HG02840 (cell line): ENCODE measurements around the gene PDHX.
"Not testable (repeated sequence)": the region's sequence is repeated elsewhere in the genome, so short reads cannot be mapped to it uniquely, and the experiment has no call there.

Experiments
- ATAC-seq: cut with Tn5 transposase; IDR thresholded peaks from one replicate; pipeline ENCODE4 v1.9.1; 2021; ENCODE audit warnings: mild to moderate bottlenecking, moderate library complexity, moderate number of reproducible peaks; ENCODE audit not compliant: unreplicated experiment, low FRiP score

The PDHX gene

DNA sequence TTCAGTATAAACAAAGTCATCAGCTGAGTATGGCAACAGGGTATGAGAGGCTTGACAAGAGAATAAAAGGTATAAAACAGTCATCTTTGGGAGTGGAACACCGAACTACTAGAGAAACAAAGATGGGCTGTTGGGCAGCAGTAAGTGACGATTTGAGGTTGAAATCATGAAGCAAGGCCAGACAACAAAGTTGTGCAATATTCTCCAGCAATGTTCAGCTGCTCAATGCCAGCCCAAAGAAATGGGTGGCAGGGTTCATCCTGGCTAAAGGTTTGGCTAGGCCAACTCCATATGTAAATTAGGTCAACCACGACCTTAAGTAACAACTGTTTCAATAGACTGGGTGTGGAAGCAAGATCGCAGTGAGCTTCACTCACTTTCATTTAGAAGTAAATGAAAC lies 6.5 kb upstream of the PDHX start:
- no peak for ATAC-seq

DNA sequence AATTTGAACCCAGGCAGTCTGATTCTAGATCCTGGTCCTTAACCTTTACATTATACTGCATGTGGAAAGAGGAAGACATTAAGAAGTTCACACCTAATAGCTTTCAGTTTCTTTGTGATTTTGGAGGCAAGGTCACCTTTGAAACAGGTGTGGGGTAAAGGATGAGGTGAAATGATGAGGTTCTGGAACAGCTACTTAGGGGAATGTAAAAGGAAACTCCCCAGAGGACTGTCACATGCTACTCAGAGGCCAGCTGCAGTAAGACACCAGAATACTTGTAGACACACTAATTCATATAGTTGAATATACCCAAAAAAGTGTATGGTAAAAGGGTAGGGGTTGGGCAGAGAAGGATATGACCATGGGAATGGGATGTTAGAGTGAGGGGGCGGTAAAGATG lies 5.6 kb upstream of the PDHX start:
- no peak for ATAC-seq

DNA sequence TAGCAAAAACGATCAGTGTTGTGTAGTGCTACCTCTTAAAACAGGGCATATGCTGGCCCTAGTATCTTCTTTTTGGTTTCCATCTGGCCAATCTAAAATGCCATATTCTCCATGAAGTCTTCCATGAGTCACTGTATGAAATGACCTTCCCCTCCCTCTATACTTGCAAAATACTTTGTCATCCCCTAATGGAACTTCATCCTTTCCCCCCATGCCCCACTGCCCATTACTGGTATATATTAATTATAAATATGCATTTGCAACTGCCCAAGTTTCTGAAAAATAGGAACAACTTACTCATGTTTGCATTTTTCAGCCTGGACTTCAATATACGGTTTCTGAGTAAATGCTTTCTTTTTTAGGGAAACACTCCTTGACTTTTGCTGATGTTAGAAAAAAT lies 4.7 kb upstream of the PDHX start:
- ATAC-seq, result no peak

DNA sequence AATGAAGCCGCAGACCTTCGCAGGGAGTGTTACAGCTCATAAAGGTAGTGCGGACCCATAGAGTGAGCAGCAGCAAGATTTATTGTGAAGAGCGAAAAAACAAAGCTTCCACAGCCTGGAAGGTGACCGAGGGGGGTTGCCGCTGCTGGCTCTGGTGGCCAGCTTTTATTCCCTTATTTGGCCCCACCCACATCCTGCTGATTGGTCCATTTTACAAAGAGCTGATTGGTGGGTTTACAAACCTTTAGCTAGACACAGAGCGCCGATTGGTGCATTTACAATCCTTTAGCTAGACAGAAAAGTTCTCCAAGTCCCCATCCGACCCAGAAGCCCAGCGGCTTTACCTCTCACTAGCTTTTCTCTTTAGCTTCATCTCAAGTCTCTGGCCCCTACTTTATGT lies 2.9 kb upstream of the PDHX start:
- ATAC-seq, result not testable (repeated sequence)

DNA sequence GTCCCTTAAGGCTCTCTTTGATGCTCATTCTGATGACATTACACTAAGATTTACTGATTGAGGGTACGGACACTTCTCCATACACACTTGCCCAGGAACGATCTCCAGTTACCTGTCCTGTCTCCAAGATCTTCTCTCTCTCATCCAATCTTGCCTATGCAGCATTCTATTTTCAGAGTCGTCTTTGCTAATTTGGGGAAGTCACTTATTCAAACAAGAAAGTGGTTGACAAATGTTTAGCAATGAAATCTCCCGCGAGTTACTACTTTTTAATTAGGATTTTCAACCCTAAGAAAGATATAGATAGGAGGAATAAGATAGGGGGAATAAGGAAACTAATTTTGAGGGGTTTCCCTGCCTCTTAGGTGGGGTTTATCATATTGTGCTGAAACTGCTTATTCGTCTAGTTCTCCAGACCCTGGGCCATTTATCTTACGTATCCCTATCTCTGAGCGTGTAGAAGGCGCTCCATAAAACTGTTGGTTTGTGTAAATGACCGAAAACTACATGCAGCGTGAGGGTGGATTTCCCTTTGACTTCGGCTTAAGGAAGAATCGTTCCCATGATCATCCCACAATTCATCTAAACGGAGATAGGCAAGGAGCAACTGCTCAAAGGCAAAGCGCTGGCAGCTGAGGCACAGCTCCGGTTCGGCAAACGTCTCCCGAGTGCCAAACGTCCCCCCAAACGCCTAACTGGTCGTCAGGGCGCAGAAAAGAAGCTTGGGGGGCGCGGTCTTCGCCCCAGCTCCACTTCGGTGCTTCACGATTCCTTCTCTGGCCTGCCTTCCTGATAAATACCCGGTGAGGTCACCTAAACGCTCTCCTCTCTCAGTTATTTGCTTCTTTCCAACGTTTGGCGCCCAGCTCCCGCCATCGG lies 1.0 kb upstream of the PDHX start:
- peak; percentile 19 for ATAC-seq

DNA sequence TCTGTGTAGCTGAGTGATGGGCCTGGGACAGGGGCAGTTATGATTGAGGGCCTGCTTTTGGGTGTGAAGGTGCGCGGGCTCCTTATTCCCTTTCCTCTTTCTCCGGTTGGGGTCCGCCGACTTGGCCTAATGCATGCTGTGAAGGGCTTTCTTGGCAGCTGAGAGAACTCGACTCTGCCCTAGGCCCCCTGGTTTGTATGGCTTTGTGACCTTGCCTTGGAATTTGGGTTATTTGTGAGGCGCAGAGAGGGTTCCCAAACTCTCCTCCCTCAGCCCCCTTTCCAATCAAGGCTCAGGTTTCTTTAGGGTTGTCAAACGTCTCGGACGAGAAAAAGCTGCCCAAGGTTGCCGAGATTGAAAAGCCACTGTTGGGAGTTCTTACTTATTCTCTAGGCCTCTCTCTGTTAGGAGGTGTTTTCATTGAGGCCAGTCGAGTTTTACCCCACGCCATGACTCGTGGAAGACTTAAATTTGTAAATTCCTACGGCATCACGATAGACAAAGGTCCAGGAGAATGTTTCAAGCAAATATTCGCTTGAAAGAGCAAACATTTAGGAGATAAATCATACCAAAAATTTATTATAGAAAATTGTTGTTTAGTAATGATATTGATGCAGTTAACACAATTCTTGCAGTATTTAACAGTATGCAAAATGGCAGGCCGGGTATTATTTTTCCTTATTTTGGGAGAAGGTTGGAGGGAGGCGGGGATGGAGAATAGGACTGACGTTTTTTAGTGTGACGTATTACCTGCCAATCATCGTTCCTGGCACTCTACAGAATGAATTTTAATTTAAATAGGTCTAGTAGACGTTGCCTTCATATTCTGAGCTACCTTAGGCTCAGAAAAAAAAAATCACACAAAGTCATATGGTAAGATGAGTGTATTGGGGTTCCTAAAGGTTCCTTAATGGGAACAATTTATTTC lies 689 bp downstream of the PDHX start:
- no peak for ATAC-seq

DNA sequence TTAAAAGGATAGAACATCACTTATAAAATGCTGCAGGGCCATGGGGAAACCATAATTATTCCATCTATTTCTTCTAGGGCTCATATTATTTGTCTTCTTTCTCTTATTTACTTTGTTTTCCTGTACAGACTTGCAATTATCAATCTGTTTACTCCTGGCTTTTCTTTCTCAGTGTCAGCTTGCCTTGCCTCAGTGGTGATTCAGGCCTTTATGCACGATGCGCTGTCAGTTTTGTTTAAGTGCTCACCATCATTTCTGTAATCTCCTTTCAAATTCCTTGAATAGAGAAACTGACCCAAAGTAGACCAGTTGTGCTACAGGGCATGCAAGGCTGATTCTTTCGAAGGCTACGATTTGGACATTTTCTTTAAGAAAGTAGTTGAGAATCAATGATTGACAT lies 4.7 kb downstream of the PDHX start:
- ATAC-seq, result no peak

DNA sequence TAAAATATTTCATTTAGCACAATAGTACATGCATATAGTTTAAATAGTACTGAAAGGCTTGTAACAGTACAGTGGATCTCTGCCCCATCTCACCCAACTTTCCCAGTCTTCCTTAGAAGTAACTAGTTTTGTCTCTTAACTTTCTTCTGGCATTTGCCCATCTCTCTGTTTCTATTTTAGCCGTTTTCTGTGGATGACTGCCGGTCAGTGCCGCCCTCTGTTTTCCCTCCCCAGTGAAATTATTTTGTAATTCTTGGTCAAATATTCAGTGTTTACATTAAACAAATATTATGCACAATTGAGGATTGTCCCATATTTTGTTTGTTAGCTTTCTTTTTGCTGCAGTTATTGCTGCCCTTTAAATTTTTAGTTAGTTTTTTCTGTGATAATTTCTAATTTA lies 8.3 kb downstream of the PDHX start:
- no peak for ATAC-seq

DNA sequence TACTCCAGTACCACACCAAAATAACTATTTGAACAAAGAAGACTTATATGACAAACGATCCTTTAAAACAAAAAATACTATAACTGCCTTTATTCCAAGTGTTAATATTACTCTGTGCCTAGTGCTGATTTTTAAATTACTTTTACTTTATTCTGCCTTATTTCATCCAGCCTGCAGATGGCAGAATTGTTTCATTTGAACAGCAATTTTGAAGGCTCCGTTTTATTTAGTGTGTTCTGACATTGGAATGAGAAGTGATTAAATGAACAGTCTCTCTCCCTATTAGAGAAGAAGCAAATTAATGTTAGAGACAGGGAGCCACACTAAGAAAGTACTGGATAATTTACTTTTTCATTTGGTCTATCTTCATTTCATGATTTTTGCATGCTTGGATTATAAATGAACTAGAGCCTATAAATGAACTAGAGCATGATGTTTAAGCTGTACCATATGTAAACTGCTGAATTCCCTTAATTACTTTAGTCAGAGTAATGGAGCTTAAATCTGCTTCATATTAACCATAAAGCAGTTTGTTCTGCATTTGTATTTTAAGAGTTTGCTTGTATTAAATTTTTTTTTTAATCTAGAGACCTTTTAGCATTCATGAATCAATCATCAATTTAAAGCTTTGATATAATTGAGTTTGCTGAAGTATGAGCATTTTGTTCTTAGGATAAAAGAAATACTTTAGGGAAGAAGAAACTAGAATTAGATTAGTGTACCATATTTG lies 9.8 kb downstream of the PDHX start:
- ATAC-seq, result no peak

DNA sequence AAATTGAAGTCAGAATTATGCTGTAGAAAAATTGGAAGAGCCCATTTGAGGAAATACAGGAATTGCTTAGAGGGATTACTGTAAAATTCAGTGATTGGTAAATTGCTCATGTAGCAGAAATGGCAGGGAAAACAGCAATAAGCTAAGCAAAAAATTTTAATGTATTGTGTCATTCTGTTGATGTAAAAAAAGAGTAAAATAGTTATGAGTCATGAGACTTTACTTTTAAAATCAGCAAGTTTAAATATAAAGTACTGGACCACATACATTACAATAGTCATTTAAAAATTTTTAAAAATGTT lies 10.4 kb downstream of the PDHX start:
- no peak for ATAC-seq

DNA sequence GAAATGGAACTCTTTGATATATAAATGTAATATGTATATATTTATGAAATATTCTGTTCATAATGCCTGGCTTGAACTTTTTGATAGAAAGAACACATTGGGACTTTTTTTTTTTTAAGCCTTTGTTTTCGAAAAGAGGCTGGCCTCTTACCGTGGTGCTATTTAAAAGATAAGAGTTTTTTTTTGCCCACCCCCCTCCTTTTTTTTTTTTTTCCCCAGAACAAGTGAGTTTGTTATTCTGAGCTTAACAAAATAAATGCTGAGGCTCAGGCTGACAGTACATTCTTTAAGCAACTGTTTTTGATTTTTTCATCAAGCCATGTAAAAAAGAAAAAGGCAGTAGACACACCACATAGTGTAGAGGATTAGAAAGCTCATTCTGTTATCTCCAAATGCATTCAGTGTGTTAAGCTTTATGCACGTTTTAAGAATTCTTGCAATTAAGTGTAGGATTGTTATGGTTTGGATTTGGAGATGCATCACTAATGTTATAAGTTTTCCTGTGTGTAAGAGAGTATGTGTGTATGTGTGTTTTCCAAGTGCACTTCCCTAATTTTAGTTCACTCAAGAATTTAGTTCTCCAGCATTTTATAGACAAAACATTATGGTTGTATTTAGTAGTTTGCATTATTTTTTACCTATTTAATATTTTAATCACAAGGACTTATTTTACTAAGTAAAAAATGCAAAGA lies 12.0 kb downstream of the PDHX start:
- ATAC-seq, result no peak

DNA sequence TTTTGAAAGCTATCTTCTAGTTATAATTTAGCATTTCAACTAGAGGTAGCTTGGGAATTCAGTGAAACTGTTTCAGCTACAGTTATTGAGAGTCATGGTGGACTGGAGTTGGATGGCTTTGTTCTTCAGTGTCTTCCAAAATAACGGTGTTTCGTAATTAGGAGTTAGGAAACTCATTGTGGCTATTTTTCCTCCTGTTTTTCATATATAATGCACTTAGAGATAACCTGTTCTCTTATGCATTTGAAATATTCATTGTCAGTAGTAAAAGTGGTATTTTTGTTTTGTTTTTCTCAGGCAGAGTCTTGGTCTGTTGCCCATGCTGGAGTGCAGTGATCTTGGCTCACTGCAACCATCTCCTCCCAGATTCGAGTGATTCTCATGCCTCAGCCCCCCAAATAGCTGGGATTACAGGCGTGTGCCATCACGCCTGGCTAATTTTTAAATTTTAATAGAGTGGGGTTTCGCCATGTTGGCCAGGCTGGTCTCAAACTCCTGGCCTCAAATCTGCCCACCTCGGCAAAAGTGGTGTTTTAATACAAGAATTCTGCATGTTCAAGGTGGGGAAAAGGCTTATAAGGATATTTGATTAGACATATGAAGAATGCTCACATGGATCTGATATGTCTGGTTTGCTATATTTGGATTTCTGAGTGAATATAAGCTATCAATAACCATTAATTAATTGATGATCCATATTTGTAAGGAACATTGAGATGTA lies 12.7 kb downstream of the PDHX start:
- ATAC-seq, result no peak

DNA sequence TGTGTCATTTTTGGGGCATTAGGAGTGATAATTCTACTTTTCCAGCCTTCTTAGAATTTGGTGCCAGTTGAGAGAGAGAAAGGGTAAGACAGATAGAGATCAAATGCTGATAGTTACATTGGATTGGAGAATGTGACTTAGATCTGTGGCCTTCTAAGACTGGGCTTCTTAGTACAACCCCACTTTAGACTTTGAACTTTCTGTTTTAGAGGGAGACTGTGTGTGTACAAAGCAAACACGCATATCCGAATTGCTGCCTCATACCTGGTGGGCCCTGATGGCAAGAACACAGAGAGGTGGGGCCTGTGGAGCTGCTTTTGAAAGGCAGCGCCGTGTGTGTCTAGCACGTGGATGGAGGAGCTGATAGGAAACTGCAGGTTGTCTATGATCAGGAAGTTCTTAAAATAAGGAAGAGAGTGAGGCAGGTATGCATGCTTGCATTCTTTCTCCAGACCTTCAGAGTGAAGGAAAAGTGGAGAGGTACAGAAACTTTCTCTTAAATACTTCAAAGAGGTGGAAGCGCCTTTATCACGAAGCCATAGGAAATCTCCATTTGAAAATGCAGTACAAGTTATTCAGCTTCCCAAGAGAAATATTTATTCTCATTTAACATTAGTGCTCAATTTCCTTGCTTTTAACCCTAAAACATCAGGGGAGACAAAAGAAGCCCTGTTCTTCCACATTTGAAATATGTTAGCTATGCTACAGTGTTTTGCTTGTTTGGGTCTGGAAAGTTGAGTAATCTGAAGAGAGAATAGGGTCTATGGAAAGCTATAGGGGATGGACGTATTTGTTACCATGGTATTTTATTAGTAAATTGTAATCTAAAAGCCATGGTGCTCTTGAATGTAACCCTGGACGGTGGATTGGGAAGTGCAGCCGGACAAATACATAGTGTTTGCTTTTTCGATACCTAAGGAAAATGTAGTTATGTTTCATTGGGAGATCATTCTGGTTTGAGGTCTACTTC lies 13.7 kb downstream of the PDHX start:
- ATAC-seq, result no peak

DNA sequence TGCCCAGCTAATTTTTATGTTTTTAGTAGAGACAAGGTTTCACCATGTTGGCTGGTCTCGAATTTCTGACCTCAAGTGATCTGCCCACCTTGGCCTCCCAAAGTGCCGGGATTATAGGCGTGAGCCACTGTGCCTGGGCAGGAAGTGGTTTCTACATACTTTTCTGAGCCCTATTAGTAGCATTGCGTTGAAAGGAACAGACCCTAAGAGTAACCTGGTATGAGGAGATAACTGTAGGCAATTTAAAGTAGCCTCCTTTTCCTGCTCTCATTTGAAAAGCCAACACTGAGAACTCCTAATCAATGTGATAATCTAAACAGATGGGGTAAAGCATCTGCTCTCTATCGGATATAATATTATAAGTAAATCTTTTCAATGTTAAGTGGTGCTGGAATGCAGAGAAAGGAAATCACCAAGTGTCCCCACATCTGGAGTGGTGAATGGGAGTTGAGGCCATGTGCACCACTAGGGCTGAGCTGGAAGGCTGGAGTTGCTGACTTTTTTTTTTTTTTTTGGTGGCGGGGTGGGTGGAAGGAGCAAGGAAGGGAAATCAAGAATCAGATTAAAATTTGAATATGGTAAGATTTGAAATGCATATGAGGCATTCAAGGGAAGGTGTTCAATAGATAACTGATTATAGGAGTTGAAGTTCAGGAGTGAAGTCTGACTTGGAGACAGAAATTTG lies 20.7 kb downstream of the PDHX start:
- ATAC-seq, result no peak

DNA sequence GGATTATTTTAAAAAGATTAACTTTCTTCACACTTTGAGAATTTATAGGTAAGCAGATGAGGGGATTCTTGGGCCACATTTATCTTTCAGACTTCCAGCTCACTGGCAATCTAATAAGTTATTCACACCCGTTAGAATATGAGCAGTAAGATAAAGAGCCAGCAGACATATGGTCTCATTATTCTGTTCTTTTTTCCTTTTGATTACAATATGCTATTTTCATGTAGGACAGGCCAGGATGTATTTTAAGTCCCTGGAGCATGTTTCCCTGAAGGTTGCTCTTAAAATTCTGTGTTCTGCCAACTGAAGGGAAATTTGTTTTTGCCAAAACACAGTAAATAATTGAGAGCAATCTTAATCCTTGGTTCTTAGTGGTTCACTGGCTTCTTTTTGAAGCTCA lies 22.2 kb downstream of the PDHX start:
- ATAC-seq, result no peak

DNA sequence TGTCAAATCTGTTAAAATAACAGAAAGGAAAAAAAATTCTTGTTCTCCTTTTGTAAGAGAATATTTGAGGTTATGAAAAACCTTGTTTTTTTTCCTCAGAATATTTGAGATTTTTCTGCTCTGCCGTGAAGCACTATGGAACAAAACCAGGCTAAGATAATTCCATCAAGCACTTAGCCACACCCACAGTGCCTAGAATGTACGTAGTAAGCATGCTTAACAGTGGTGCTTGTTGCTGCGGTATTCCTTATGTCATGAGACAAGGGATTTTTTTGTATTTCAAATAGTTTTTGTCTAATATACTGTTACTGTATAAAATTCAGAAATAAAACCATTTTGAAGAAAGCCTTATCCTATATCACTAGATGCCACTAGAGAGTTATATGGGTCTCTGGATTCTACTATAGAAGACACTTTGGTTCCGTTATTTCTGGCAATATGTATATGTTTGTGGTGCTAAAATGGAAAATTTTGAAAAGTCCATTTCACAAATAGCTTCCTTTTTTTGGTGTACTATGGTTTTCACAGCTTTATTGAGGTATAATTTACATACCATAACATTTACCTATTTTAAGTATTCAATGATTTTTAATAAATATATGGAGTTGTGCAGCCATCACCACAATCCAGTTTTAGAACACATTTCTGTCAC lies 23.7 kb downstream of the PDHX start:
- ATAC-seq, result no peak

DNA sequence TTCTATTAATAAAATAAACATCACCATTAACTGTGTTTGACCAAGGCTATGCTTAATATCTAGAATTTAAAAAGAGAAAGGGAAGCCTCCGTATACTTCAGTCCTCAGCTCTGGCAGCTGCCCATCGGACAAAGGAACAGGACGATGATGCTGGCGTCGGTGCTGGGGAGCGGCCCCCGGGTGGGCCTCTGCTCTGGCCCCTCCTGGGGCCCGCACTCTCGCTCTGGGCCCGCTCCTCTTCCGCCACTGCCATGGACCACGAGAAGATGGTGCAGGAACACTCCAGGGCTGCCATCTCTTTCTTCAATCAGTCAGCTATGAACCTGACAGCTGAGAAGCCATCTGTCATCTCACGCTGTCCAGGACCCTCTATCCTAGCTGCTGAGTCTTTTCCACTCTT lies 25.3 kb downstream of the PDHX start:
- no peak for ATAC-seq

DNA sequence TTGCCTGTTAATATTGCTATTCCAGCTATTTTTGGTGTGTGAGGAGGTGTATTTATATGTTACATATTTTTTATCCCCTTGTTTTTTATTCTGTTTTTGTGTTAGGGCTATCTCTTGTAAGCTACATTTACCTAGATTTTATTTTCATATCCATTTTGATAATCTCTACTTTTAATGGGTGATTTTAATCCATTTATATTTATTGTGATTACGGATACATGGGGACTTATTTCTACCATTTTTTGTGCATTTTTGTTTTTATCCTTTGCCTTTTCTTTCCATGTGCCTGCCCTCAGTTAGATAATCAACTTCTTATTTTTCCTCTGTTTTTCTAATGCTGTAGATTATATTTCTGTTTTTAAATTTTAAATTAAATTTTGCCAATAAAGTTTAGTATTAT lies 28.3 kb downstream of the PDHX start:
- no peak for ATAC-seq
